HTERT RPE-1 (cell line): ENCODE results near the gene CDHR1.

Source experiments
- in situ Hi-C: fragments of 300-500 bp; cut with MboI; formaldehyde crosslinking; loops from 4 replicates; pipeline ENCODE4 v1.14.3; 2020; ENCODE audit warnings: low sequenced_read_pairs

CDHR1 gene

DNA sequence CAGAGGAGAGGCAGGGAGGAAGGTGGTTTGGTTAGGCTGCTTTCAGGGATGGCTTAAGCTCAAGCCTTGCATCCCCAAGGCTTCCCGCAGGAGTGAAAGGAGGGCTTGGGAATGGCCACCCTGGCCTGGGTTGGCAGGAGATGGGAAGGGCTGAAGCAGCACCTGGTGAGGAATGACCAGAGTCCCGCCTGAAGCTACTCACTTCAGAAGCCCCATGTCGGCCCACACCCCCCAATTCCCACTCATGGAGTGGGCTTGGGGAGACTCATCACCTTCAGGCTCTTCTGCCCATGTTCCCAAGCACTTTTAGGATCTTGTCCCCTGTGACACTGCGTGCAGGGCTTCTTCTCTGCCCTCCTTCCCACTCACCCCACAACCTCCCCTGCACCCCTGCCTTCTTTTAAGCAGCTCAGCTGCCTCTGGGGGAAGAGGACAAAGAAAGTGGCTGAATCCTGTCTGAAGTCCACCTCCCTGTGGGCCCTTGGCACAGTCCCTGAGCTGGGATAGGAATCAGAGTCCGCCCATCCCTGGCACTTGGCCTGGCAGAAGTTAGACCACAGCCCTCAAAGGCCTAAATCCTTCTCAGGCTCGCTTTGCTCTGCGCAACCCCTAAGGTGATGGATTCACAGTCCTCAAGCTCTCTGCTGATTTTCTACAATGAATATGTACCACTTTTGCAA lies 67.0 kb downstream of the CDHR1 start:
- in situ Hi-C loops, result no loop called here

DNA sequence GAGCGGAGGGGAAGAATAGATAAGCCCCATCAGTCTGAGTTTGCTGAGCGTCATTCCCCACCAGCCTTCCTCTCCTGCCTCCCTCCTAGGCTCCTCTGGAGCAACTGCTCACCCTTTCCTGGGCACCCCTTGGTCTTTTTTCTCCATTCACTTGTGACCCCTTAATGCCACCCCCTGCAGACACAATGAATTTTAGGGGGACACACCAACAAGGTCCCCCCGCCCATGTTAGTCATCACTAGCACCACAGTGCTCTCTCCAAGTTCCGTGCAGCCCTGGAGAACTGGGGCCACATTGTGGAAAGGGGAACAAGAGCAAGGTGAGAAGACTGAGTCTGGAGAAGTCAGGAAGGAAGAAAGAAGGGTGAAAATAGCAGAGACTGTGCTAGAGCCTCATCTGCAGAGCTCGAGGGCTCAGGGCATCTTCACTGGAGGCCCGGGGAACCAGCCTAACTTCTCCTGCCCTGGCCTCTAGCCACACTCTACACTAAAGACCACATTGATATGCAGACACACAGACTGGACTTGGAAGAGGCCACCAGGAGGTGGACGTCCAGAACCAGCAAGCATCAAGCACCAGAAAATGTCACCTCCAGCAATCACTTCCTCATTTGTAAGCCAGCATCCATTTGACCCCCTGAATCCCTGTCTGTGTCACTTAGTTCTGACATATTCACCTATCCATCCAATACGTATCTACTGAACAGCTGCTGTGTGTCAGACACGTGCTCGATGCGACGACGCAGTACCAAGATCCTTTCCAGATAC lies 68.0 kb downstream of the CDHR1 start:
- in situ Hi-C loops, result no loop called here

DNA sequence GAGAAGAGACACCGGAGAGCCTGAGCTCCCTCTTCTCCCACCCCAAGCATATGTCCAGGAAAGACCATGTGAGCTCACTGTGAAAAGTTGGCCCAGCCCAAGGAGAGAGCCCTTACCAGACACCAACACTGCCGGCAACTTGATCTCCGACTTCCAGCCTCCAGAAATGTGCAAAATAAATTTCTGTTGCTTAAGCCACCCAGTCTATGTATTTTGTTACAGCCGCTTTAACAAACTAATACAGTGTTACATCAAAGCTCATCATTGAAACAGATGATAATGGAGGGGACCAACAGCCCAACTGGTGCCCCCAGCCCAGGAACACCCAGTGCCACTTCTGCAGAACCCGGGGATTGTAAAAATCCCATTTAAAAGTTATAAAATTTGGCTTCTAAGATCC lies 69.4 kb downstream of the CDHR1 start:
- in situ Hi-C loops, result no loop called here

DNA sequence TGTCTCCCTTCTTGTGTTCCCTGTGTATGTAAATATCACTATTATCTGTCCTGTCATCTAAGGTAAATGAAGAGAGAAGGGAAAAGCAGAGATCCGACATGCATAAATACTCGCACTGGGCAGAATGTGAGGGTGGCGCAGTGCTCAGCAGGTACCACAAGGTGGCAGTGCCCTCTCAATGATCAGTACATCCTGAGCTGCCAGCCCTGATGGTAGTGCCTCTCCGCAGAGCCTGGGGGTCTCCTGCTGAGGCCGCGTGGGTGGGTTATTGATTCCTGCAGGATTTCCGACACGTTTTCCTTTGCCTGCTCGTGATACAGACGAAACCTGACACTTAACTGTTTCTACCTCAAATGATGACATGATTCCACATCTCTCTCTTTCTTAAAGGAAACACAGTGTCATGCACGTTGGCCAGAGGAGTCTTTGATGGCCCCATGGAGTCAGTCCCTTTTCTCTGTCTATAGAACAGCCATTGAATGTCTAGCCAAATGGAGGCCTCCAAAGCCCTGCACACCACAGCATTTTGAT lies 70.3 kb downstream of the CDHR1 start:
- in situ Hi-C loops, result no loop called here

GRCh38 chr10:84265418-84265817 lies 71.1 kb downstream of the CDHR1 start:
- in situ Hi-C loops, result no loop called here

DNA sequence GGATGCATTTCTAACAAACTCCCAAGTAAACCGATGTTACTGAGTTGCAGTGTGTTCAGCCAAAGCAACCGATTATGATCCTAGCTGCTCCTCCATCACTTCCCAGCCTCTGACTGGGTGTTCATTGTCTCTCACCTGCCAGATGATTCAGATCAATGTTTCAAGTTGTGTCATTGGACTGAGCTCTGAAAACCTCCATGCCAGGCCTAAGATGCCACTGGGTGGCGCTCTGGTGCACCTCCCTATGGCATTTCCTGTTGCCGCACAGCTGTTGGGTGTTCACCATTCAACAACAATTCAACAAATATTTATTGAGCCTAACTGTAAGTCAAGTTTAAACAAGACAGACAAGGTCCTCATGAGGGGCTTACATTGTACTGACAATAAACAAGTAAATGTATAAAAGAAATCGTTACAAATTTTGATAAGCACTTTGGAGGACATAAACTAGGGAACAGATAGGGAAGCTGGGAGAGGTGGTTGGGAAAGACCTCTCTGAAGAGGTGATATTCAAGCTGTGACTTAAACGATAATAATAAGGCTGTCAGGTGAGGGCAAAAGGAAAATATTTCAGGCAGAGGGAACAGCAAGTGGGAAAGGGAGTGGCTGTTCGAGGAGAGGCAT lies 73.3 kb downstream of the CDHR1 start:
- in situ Hi-C loops, result no loop called here

- in situ Hi-C loops, result no loop called here
These were observed 74.8 kb downstream of the CDHR1 start for GRCh38 chr10:84269162-84269561.
